Testis (tissue), 3 donors: ENCODE results near the gene ATP10A. TPM values are rescaled to one million over a fixed set of nuclear protein-coding genes. Genes with fewer than 3 reads are reported as not detected.
"Not testable (repeated sequence)": the region's sequence is repeated elsewhere in the genome, so short reads cannot be mapped to it uniquely, and the experiment has no call there.

Experiments
- DNase-seq: peaks from one replicate; pipeline ENCODE4 v3.0.0-alpha.2; 2019
- H3K27ac ChIP-seq, 2 donors: fragments of 200-600 bp; sonication (generic); one replicate each; pipeline ENCODE4 v1.5.1; 2019
- H3K27me3 ChIP-seq: fragments of 200-600 bp; sonication (generic); one replicate; pipeline ENCODE4 v1.5.1; 2019
- H3K36me3 ChIP-seq: fragments of 200-600 bp; sonication (generic); one replicate; pipeline ENCODE4 v1.5.1; 2017; ENCODE audit warnings: low read depth; ENCODE audit errors: missing control alignments
- H3K4me1 ChIP-seq: fragments of 200-600 bp; sonication (generic); one replicate; pipeline ENCODE4 v1.5.1; 2019
- H3K4me3 ChIP-seq, 2 donors: fragments of 200-600 bp; sonication (generic); one replicate each; pipeline ENCODE4 v1.5.1; 2017 to 2019
- H3K9me3 ChIP-seq: fragments of 200-600 bp; sonication (generic); one replicate; pipeline ENCODE4 v1.5.1; 2017
- POLR2A ChIP-seq: fragments of 450-650 bp; IDR thresholded peaks from one replicate; pipeline ENCODE4 v1.6.1; 2017; ENCODE audit warnings: antibody characterized with exemption, mild to moderate bottlenecking, moderate library complexity
- WGBS, 2 donors: methylation state at CpG; one replicate each; pipeline ENCODE4 v1.1.5; 2018; 5-methylcytosine and 5-hydroxymethylcytosine counted together
- intact Hi-C: fragments of 100-400 bp; cut with DNase I; formaldehyde crosslinking; loops from one replicate; pipeline ENCODE4 v1.15.1; 2023; ENCODE audit warnings: low total_unique reads
- microRNA-seq, 2 donors: library from miRNA; unstranded; fragments of <30 nt; microRNA quantifications; one replicate each; pipeline ENCODE4, GENCODE V29; 2016; ENCODE audit warnings: borderline number of aligned reads in 2 of 2, borderline replicate concordance in 1 of 2
- polyA plus RNA-seq: library from polyadenylated mRNA; stranded (reverse); fragments of 350-450 nt; fragmentation: Illumina TruSeq; extraction: RNeasy Lipid Tissue Mini Kit (QIAGEN cat#74804); gene quantifications from one replicate; pipeline ENCODE4 v1.2.3, GENCODE V29; 2014; ENCODE audit warnings: low read depth, low replicate concordance; ENCODE audit not compliant: insufficient read depth
- small RNA-seq, 2 donors: library from RNA; depleted of rRNA; stranded (forward); fragments of <200 nt; gene quantifications; one replicate each; pipeline ENCODE3, GENCODE V24; 2016
- total RNA-seq, 2 donors: library from RNA; depleted of rRNA; stranded (reverse); fragments of >200 nt; gene quantifications; one replicate each; pipeline ENCODE4 v1.2.3, GENCODE V29; 2016
- TF ChIP-seq, protein P1 (sequence below), 3 experiments: fragments of 450-650 bp in 2 of 3; fragments of 200-600 bp in 1 of 3; sonication (generic) in 1 of 3; IDR thresholded peaks; one replicate each; pipeline ENCODE4 v1.5.1; 2016 to 2019; ENCODE audit warnings: antibody characterized with exemption in 3 of 3, mild to moderate bottlenecking in 2 of 3, moderate library complexity in 1 of 3

The ATP10A gene
- total and polyA plus RNA-seq, 3 donors from 2014 or later, result 13.6 to 26.5 (median 22.8) TPM

DNA sequence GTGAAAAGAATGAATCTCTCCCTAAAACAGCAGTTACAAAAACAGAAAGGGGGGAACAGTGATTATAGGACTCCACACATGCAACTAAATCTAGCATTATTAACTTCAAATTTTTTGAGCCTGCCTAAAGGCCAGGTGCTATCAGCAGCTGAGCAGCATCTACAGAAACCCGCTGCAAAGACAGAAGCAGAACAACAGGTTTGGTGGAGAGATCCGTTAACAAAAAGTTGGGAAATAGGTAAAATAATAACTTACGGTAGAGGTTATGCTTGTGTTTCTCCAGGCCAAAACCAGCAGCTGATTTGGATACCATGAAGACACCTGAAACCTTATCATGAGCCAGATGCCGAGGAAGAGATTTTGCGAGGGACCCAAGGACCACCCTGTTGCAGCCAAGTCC is 222.7 kb downstream of the ATP10A start:
- intact Hi-C loops, result no loop called here

DNA sequence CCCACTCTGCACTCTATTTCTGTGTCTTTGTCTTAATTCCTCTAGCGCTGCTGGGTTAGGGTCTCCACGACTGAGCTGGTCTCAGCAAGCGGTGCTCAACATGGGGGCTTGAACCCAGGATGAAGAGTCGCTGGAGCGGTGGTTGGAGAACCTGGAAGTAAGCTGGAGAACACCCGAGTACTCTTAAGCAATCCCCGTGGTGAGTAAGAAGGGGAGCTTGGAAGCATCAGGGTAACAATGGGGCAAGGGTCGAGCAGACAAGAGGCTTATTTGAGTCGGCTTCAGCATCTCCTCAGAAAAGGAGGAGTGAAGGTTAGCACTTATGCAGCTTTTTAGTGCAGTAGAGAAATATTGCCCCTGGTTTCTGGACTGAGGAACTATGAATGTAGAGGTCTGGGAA is 226.6 kb downstream of the ATP10A start:
- intact Hi-C loops, H3K9me3 ChIP-seq, H3K36me3 ChIP-seq, H3K4me3 ChIP-seq, H3K27ac ChIP-seq, DNase-seq, H3K27me3 ChIP-seq, H3K4me1 ChIP-seq: not testable (repeated sequence)
- WGBS, 2 donors, result 78 to 85% methylated on average over 9 of the region's 9 CpGs

More for the DNA sequence above, 222.7 kb downstream of the ATP10A start:
- 84 to 92% methylated on average over 5 of the region's 5 CpGs for WGBS, 2 donors
- H3K4me3 ChIP-seq, result no peak overlapping the region
- no peak overlapping the region for H3K27ac ChIP-seq
- H3K27me3 ChIP-seq, result no peaks in the 10 kb centered on the region
- no peaks in the 10 kb centered on the region for H3K36me3 ChIP-seq
- H3K9me3 ChIP-seq, result no peaks in the 10 kb centered on the region
- H3K4me1 ChIP-seq, result peaks cover 6% of the 10 kb centered on the region
- DNase-seq, result no peak
- no peak for TF ChIP-seq POLR2A
- TF ChIP-seq, protein P1, sequence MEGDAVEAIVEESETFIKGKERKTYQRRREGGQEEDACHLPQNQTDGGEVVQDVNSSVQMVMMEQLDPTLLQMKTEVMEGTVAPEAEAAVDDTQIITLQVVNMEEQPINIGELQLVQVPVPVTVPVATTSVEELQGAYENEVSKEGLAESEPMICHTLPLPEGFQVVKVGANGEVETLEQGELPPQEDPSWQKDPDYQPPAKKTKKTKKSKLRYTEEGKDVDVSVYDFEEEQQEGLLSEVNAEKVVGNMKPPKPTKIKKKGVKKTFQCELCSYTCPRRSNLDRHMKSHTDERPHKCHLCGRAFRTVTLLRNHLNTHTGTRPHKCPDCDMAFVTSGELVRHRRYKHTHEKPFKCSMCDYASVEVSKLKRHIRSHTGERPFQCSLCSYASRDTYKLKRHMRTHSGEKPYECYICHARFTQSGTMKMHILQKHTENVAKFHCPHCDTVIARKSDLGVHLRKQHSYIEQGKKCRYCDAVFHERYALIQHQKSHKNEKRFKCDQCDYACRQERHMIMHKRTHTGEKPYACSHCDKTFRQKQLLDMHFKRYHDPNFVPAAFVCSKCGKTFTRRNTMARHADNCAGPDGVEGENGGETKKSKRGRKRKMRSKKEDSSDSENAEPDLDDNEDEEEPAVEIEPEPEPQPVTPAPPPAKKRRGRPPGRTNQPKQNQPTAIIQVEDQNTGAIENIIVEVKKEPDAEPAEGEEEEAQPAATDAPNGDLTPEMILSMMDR (IDR thresholded peaks at IDR 0.05), result no peak

DNA sequence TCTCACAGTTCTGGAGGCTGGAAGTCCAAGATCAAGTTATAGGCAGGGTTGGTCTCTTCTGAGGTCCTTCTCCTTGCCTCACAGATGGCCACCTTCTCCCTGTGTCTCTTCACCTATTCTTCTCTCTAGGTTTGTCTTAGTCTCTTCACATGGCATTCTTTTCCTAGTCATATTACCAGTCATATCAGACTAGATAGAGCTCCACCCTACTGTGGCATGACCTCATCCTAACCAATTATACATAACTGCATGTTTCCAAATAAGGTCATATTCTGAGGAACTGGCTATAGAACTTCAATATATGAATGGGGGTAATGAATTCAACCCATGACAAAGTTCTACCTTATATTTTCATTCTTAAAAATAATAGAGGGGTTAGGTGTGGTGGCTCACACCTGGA is 227.9 kb downstream of the ATP10A start:
- no peaks in the 10 kb centered on the region for H3K4me1 ChIP-seq
- H3K27ac ChIP-seq, result no peak overlapping the region
- TF ChIP-seq, protein P1 (IDR thresholded peaks at IDR 0.05), result no peak
- TF ChIP-seq POLR2A, result no peak
- DNase-seq, result no peak
- no peaks in the 10 kb centered on the region for H3K9me3 ChIP-seq
- intact Hi-C loops, result no loop called here
- no peak overlapping the region for H3K4me3 ChIP-seq
- H3K36me3 ChIP-seq, result no peaks in the 10 kb centered on the region
- no peaks in the 10 kb centered on the region for H3K27me3 ChIP-seq

DNA sequence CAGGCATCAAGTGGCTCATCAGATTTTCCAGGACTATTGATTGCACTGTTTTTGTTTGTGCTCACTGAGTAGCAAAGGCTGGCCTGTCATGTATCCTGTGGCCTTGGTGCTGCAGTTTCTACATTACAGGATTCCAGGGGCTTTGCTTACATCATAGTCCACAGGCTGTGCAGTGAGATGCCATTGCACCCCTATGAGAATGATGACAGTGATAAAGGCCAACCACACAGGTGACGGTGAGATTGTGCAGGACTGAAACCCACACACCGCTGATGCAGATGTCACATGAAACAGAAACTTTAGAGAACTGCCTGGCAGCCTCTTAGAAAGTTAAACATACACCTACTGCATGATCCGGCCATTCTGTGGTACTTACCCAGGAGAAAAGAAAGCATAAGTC is 229.3 kb downstream of the ATP10A start:
- TF ChIP-seq POLR2A, result no peak
- TF ChIP-seq, protein P1 (IDR thresholded peaks at IDR 0.05), result no peak
- WGBS, 2 donors, result 60 to 86% methylated on average over 2 to 3 of the region's 3 CpGs
- H3K9me3 ChIP-seq, result no peaks in the 10 kb centered on the region
- no peaks in the 10 kb centered on the region for H3K27me3 ChIP-seq
- H3K4me1 ChIP-seq, result no peaks in the 10 kb centered on the region
- intact Hi-C loops, result no loop called here
- H3K27ac ChIP-seq, result no peak overlapping the region
- H3K36me3 ChIP-seq, result no peaks in the 10 kb centered on the region
- no peak for DNase-seq
- H3K4me3 ChIP-seq, result no peak overlapping the region

DNA sequence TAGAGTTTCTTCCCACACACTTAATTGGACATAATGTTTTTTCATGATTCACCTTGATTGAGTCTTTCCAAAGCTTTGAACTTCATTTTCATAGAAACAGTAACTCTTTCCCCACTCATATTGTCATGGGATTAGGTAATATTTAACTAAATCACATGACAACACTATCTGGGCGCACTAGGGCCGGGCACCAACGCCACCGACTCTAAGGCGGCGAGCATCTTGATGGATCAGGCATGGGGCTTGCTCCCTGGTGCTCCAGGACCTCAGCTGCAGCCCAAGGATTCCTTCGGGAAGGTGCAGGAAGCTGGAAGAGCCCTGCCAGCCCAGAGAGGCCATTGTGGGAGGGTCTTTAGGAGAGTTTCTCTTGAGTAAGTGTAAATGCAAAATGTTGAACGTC is 231.2 kb downstream of the ATP10A start:
- TF ChIP-seq, protein P1 (IDR thresholded peaks at IDR 0.05), result no peak
- TF ChIP-seq POLR2A, result no peak
- intact Hi-C loops, result no loop called here

More for the DNA sequence above, 231.2 kb downstream of the ATP10A start:
- WGBS, 2 donors, result 86% methylated on average over 8 of the region's 8 CpGs
- H3K36me3 ChIP-seq, result no peaks in the 10 kb centered on the region
- no peaks in the 10 kb centered on the region for H3K9me3 ChIP-seq
- DNase-seq, result no peak
- H3K4me1 ChIP-seq, result no peaks in the 10 kb centered on the region
- H3K27ac ChIP-seq, result no peak overlapping the region
- no peaks in the 10 kb centered on the region for H3K27me3 ChIP-seq
- H3K4me3 ChIP-seq, result no peak overlapping the region

Small RNA genes lying within 50 kb of the gene (microRNA-seq; reads per million reads assigned to microRNA genes)
- 0.70 to 2.1 reads per million in 2 donors for gene MIR4715

Small RNA genes lying within 50 kb of the gene (small RNA-seq; reads per million reads assigned to genes)
- gene MIR4715 (0 reads per million in 2 donors), gene RNA5SP390 (0 reads per million in 2 donors)
